Left forelimb (tissue), 1 donor: Measurements from ENCODE around the gene LYPD5.

Source experiments
- DNase-seq: peaks from one replicate; pipeline ENCODE4 v3.0.0-alpha.2; 2018; ENCODE audit warnings: low spot score

LYPD5 gene

DNA sequence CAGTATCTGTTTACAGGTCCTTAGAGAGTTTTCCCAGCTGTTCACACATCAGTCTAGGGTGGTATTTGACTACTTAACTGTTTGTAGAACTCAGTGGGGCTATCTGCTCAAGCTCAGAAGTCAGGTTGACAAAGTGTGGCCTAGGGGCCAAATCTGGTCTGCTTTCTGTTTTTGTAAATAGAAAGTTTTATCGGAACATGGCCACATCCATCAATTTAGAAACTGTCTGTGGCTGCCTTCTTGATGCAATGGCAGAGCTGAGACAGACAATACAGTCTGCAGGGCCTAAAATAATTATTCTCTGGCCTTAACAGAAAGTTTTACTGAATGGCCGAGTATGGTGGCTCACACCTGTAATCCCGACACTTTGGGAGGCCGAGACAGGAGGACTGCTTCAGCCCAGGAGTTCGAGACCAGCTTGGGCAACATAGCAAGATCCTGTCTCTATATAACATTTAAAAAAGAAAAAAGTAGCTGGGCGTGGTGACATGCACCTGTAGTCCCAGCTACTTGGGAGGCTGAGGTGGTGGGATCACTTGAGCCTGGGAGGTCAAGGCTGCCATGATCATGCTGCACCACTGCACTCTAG lies 49.9 kb downstream of the LYPD5 start:
- DNase-seq = no peak

DNA sequence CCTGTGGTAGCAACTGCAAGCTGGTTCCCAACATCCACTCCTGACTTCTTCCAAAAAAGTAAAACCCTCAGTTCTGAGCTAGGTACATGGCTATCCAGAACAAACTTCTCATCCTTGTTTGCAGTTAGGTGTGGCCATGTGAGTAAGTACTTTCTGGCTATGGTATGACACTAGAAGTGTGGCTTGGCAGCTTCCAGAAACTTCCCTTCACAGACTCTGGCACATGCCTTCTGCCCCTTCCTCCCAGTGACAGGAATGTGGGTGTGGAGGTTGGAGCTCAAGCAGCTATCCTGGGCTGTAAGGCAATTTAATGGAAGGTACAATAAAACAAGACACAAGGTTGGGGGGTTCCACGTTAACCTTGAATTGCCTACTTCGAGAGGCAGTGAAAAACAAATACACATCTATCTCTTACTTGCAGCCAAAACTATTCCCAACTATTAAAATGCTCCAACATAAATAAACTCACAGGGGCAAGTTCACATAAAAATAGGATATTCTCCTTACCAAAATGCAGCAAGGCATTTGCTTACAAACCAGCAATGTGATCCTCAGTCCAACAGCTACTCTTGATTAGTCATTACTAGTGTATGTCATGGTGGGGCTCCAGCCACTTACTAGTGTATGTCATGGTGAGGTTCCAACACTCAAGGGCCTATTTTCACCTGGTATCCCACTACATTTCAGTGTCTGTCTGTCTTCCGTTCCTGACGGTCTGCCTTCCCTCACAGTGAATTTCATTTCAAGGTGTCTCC lies 50.6 kb downstream of the LYPD5 start:
- no peak for DNase-seq

DNA sequence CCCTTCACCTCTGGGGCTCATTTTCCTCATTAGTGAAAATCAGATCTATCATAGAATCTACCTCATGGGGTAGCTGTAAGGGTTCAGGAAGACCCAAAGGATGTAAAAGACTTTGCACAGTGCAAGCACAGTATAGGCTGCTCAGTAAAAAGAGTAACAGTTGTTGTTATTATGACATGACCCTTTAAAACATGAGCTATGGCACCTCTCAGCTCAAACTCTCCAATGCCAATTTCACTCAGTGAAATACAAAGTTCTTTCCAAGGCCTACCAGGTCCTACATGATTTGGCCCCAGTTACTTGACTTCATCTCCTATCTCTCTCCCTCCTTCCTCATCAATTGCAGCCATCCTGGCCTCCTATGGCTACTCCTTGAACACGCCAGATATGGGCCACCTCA lies 52.3 kb downstream of the LYPD5 start:
- DNase-seq = no peak

DNA sequence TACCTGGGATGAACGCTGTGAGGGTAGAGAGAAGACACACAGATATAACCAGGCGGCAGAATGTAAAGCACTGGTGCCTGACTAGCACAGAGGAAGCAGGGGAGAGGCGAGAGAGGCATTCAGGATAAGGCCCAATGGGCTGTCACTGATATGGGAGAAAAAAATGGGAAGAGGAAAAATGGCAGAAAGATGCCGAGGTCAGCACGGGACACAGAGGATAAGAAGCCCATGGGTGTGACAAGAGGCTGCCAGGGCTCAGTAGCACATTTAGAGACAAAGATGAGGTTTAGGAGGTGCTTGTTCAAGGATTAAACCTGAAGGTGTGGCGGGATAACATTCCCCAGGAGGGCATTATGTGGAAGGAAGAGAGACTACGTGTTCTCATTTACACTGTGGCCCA lies 53.1 kb downstream of the LYPD5 start:
- no peak for DNase-seq

DNA sequence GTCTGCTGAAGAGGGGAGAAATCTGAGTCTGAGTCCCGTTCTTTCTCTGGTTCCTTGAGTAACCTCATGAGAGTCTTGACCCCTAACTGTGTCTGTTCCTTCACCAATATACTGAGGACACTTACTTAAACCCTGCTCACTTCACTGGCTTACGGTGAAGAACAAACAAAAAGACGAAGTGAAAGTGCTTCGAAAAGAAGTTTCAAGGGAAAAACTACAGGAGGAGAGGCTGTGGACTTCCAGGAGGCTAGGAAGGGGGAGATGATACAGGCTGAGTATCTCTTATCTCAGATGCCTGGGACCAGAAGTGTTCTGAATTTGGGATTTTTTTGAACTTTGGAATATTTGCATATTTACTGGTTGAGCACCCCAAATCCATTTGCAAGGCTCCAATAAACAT lies 53.6 kb downstream of the LYPD5 start:
- no peak for DNase-seq

DNA sequence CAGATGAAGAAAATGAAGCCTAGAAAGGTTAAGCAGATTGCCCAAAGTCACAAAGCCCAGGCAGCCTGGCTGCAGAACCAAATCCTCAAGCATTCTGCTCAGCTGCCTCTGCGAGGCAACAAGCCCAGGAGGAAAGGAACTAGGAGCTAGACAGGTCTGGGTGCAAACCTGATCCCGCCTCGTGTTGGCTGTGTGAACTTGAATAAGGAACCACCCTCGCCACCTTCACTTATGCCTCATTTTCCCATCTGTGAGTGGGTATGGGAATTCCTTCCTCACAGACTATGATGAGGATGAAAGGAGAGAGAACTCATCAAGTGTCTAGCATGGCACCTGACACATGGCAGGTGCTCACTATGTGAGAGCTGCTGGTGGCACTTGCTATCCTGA lies 54.0 kb downstream of the LYPD5 start:
- no peak for DNase-seq

DNA sequence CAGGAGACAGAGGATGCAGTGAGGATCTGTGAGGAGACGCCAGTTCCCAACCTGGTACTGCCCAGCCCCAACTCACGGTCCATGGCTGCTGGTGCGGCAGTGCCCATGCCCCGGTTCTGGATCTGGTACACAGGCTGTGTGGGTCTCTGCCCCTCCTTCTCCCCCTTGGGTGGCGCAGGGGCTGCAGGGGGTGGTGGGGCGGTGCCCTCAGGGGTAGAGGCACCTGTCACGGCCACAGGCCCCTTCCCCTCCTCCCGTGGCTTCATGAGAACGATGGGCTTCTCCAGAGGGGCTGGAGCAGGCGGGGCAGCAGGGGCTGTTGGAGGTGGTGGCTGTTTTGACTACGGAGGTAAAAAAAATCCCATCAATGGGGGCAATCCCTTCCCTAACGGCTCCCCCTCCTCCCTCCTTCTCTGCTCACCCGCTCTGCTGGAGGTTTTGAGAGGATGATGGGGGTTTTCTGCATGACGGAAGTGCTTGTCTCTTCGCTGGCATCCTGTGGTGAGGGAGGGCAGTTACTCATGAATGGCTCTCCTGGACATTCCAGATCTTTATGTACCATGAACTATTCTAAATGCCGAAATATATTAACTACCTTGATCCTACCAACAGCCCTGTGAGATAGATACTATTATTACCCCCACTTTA lies 54.6 kb downstream of the LYPD5 start:
- DNase-seq = no peak
